LHCN-M2 (cell line): ENCODE measurements around the gene CDC42EP3. TPM values are rescaled to one million over a fixed set of nuclear protein-coding genes. Genes with fewer than 3 reads are reported as not detected.

Experiments used
- DNase-seq: peaks from one replicate; pipeline ENCODE4 v3.0.0-alpha.2; 2012; ENCODE audit warnings: low read depth
- total RNA-seq: library from RNA; depleted of rRNA; stranded (reverse); fragments of >200 nt; gene quantifications from 2 replicates; pipeline ENCODE4 v1.2.3, GENCODE V29; 2014

Gene CDC42EP3
- total RNA-seq, 1 experiment from 2014 or later: 308 TPM

GRCh38 chr2:37637190-37637860 is 34.1 kb downstream of the CDC42EP3 start:
- peak; percentile 72 for DNase-seq

GRCh38 chr2:37636381-37637066 is 34.9 kb downstream of the CDC42EP3 start:
- peak; percentile 55 for DNase-seq

GRCh38 chr2:37635504-37636380 is 35.7 kb downstream of the CDC42EP3 start:
- peak; percentile 90 for DNase-seq

- DNase-seq: no peak
These were observed 36.4 kb downstream of the CDC42EP3 start for GRCh38 chr2:37634914-37635503.

- DNase-seq: no peak
These were observed 37.6 kb downstream of the CDC42EP3 start for GRCh38 chr2:37633845-37634244.

- no peak for DNase-seq
These were observed 38.2 kb downstream of the CDC42EP3 start for GRCh38 chr2:37633234-37633633.

GRCh38 chr2:37632310-37632709 is 39.1 kb downstream of the CDC42EP3 start:
- no peak for DNase-seq

- DNase-seq: peak; percentile 81
These were observed 39.7 kb downstream of the CDC42EP3 start for GRCh38 chr2:37631698-37632097.

- DNase-seq: peak; percentile 97
These were observed 40.1 kb downstream of the CDC42EP3 start for GRCh38 chr2:37631292-37631691.

- DNase-seq: no peak
These were observed 40.7 kb downstream of the CDC42EP3 start for GRCh38 chr2:37630776-37631175.

- peak; percentile 64 for DNase-seq
These were observed 41.1 kb downstream of the CDC42EP3 start for GRCh38 chr2:37630301-37630700.

GRCh38 chr2:37629529-37629928 is 41.9 kb downstream of the CDC42EP3 start:
- peak; percentile 85 for DNase-seq

GRCh38 chr2:37627710-37628109 is 43.7 kb downstream of the CDC42EP3 start:
- DNase-seq: peak; percentile 80

GRCh38 chr2:37625796-37626571 is 45.5 kb downstream of the CDC42EP3 start:
- DNase-seq: peak; percentile 66

- peak; percentile 89 for DNase-seq
These were observed 46.3 kb downstream of the CDC42EP3 start for GRCh38 chr2:37625156-37625555.

- DNase-seq: peak; percentile 83
These were observed 47.2 kb downstream of the CDC42EP3 start for GRCh38 chr2:37623971-37624900.

- no peak for DNase-seq
These were observed 48.0 kb downstream of the CDC42EP3 start for GRCh38 chr2:37623406-37623805.

- DNase-seq: no peak
These were observed 48.9 kb downstream of the CDC42EP3 start for GRCh38 chr2:37622450-37623100.

- DNase-seq: no peak
These were observed 50.2 kb downstream of the CDC42EP3 start for GRCh38 chr2:37621199-37621598.
